22Rv1 (cell line): ENCODE data around the gene PDE1A.

Source experiments
- H3K27ac ChIP-seq: fragments of 450-650 bp; 2 replicates; pipeline ENCODE4 v1.5.1; 2017
- ZFX ChIP-seq: fragments of 450-650 bp; IDR thresholded peaks from 2 replicates; pipeline ENCODE4 v1.6.1; 2017; ENCODE audit warnings: antibody characterized with exemption, borderline replicate concordance
- TF ChIP-seq, protein P1 (sequence below): fragments of 450-650 bp; IDR thresholded peaks from 2 replicates; pipeline ENCODE4 v1.5.1; 2017; ENCODE audit warnings: mild to moderate bottlenecking

The PDE1A gene

DNA sequence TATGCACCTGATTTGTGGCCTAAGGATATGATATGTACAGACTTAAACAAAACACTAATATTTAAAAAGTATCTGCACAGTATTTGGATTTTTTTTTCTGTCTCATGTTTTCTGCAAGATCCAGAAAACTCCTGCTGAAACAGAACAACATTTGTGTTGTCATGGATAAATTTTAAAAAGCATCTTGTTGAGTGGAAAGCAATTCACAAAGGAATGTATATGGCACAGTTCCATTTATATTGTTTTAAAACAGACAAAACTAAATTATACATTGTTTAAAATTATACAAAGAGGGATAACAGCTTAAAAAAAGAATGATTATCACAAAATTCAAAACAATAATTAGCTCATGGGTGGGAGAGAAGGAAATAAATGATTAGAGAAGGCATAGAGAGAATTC is 247.7 kb downstream of the PDE1A start:
- TF ChIP-seq, protein P1, sequence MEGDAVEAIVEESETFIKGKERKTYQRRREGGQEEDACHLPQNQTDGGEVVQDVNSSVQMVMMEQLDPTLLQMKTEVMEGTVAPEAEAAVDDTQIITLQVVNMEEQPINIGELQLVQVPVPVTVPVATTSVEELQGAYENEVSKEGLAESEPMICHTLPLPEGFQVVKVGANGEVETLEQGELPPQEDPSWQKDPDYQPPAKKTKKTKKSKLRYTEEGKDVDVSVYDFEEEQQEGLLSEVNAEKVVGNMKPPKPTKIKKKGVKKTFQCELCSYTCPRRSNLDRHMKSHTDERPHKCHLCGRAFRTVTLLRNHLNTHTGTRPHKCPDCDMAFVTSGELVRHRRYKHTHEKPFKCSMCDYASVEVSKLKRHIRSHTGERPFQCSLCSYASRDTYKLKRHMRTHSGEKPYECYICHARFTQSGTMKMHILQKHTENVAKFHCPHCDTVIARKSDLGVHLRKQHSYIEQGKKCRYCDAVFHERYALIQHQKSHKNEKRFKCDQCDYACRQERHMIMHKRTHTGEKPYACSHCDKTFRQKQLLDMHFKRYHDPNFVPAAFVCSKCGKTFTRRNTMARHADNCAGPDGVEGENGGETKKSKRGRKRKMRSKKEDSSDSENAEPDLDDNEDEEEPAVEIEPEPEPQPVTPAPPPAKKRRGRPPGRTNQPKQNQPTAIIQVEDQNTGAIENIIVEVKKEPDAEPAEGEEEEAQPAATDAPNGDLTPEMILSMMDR: no peak
- TF ChIP-seq ZFX: no peak
- H3K27ac ChIP-seq: no peak overlapping the region

DNA sequence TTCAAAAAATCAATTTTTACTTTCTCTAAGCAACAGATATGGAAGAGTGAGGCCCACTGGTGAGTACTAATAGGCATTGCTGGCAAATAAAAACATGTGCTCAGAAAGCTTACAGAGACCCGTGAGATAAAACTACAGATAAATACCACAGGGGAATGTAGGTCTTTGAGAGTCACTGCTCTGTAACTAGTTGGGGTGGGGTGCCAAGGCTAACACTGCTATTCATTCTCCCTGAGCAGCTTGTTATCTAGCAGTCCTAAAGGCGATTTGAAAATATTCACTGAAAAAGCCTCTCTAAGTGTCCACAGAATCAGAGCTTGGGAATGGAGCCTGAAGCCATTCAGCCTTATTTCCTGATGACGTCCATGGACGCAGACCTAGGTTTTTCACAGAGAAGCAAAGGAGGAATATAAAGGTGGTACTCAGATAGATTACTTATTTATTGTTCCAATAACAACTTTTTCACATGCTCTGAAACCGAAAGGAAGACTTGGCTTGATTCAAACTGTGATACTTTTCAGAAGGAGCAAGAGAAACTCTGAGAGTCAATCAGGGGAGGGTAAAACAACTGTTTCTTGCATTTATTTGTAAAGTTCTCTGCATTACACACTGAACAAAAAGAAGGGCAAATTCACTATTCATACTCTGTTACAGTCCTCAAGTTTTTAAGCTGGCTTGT is 252.8 kb downstream of the PDE1A start:
- TF ChIP-seq, protein P1: no peak
- no peak for TF ChIP-seq ZFX
- no peak overlapping the region for H3K27ac ChIP-seq

DNA sequence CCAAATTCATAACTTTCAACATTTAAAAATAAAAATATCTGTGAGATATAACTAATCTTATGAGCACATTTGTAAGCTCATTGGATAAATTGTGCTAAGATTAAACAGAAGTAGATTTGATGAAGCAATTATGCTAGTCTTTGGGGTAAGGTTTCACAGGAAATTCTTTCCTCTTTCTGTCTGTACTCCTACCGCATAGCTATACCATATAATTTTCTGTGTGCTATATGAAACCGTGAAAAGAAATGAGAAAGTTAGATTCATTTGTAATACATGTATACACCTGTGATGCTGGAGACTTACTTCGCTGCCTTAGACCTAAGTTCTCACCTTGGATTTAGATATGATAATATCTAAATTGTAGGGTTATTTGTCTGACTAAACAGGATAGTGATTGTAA is 256.5 kb downstream of the PDE1A start:
- TF ChIP-seq, protein P1: no peak
- TF ChIP-seq ZFX: no peak
- H3K27ac ChIP-seq: no peak overlapping the region

DNA sequence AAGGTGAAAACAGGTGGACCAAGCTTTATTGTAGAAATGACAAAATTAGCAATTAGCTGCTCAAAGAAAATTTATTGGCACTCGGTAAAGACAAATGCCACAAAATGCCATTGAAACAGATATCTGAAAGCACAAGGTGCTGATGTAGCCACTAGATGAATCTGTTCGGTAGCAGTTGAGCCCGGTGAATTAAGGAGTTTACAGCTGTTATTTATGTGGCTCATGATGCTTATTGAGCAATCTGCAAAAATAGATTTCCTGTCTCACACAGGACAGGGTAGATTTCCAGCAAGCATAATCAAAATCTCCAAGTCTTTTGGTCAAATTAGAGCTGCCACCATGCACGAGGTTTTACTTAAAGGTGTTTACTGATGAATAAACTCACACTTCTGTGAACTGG is 259.0 kb downstream of the PDE1A start:
- H3K27ac ChIP-seq: no peak overlapping the region
- TF ChIP-seq, protein P1: no peak
- TF ChIP-seq ZFX: no peak

DNA sequence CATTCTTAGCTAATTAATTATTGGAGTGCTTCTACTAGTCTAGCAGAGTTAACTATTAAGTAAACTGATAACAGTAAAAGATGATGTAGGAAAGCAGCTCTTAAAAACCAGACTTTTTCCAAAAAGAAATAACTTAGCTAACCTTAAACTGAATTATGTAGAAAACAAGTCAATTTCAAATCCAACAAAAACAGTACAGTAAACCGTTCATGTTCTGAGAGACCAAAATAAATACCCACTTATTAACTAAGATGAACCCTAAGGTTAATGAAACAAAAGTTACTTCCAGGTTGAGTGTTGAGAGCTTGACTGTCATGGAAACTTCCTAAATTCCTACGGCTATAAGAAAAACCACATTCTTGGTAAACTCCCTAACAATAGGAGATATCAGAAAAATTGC is 260.0 kb downstream of the PDE1A start:
- TF ChIP-seq, protein P1: no peak
- TF ChIP-seq ZFX: no peak

DNA sequence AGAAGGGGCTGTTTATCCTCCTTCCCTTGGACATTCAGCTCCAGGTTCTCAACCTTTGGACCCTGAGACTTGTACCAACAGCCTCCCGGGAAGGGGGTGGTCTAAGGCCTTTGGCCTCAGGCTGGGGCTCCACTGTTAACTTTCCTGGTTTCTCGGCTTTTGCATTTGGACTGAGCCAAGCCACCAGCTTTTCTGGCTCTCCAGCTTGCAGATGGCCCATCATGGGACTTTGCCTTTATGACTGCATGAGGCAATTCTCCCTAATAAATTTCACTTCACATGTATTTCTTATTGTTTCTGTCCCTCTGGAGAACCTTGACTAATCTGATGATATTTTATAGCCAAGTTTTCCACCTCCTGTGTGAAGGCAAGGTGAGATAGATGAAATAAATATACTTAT is 260.4 kb downstream of the PDE1A start:
- H3K27ac ChIP-seq: no peak overlapping the region
- TF ChIP-seq, protein P1: no peak
- no peak for TF ChIP-seq ZFX

More for the DNA sequence above, 260.0 kb downstream of the PDE1A start:
- no peak overlapping the region for H3K27ac ChIP-seq

DNA sequence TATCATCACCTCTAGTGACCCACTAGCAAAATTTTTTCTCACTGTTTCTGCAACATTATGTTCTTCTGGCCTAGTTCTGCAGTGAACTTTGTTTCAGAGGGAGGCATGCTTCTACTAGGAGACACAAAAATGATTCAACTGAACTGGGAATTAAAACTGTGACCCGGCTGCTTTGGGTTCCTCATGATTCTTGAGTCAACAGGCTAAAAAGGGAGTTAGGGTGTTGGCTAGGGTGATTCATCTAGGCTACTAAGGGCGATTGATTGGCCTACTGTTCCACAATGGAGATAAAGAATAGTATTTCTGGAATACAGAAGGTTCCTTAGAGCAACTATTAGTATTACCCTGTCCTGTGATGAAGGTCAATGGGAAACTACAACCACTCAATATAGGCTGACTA is 261.6 kb downstream of the PDE1A start:
- H3K27ac ChIP-seq: no peak overlapping the region
- TF ChIP-seq, protein P1: no peak
- no peak for TF ChIP-seq ZFX
